Activated CD8-positive, alpha-beta memory T cell treated with anti-CD3 and anti-CD28 coated beads, Interleukin-2, amount 50 U/mL, for 48 hours (primary cell): Measurements from ENCODE around the gene CTSS.
"Not testable (repeated sequence)": the region's sequence is repeated elsewhere in the genome, so short reads cannot be mapped to it uniquely, and the experiment has no call there.

Experiments
- DNase-seq: peaks from one replicate; pipeline ENCODE4 v3.0.0-alpha.2; 2020

CTSS gene

GRCh38 chr1:150765296-150765976 lies at the start of gene CTSS:
Gene CTSS (minus strand): TSS chr1:150765778. CDS start chr1:150764763, 1,015 bp downstream.
- no peak for DNase-seq

- no peak for DNase-seq
Measured at GRCh38 chr1:150813028-150813707, 47.6 kb upstream of the CTSS start.

- DNase-seq: no peak
Measured at GRCh38 chr1:150810958-150811659, 45.5 kb upstream of the CTSS start.

GRCh38 chr1:150809651-150810050 lies 44.1 kb upstream of the CTSS start:
- no peak for DNase-seq

- no peak for DNase-seq
Measured at GRCh38 chr1:150808846-150809245, 43.3 kb upstream of the CTSS start.

GRCh38 chr1:150808121-150808520 lies 42.5 kb upstream of the CTSS start, which contains the start of gene CTSK:
Gene CTSK (minus strand): TSS chr1:150808260. CDS start chr1:150806805, 1,455 bp downstream.
- no peak for DNase-seq

GRCh38 chr1:150807249-150808023 lies 41.9 kb upstream of the CTSS start:
- no peak for DNase-seq

GRCh38 chr1:150805899-150806298 lies 40.3 kb upstream of the CTSS start:
- no peak for DNase-seq

GRCh38 chr1:150804671-150805070 lies 39.1 kb upstream of the CTSS start:
- no peak for DNase-seq

GRCh38 chr1:150799089-150799488 lies 33.5 kb upstream of the CTSS start:
- DNase-seq: no peak

- DNase-seq: no peak
Measured at GRCh38 chr1:150798525-150798924, 32.9 kb upstream of the CTSS start.

- no peak for DNase-seq
Measured at GRCh38 chr1:150796374-150796773, 30.8 kb upstream of the CTSS start.

- not testable (repeated sequence) for DNase-seq
Measured at GRCh38 chr1:150793778-150794177, 28.2 kb upstream of the CTSS start.

GRCh38 chr1:150793221-150793620 lies 27.6 kb upstream of the CTSS start:
- no peak for DNase-seq

- no peak for DNase-seq
Measured at GRCh38 chr1:150791585-150791984, 26.0 kb upstream of the CTSS start.

GRCh38 chr1:150789396-150789795 lies 23.8 kb upstream of the CTSS start:
- no peak for DNase-seq

- no peak for DNase-seq
Measured at GRCh38 chr1:150788946-150789345, 23.4 kb upstream of the CTSS start.

GRCh38 chr1:150787455-150787854 lies 21.9 kb upstream of the CTSS start:
- DNase-seq: no peak

GRCh38 chr1:150780510-150780909 lies 14.9 kb upstream of the CTSS start:
- DNase-seq: no peak

GRCh38 chr1:150778409-150778808 lies 12.8 kb upstream of the CTSS start:
- no peak for DNase-seq

- no peak for DNase-seq
Measured at GRCh38 chr1:150777544-150777943, 12.0 kb upstream of the CTSS start.

- DNase-seq: not testable (repeated sequence)
Measured at GRCh38 chr1:150775931-150776505, 10.4 kb upstream of the CTSS start.

- no peak for DNase-seq
Measured at GRCh38 chr1:150775276-150775675, 9.7 kb upstream of the CTSS start.
